ENCODE data around the gene ITGA11. TPM values are rescaled to one million over a fixed set of nuclear protein-coding genes. Genes with fewer than 3 reads are reported as not detected.

Gene ITGA11
- total and polyA plus RNA-seq, 2 donors from 2014 or later: 3.4 to 11.1 TPM

- no peaks in the 10 kb centered on the region for H3K9me3 ChIP-seq (ENCODE audit: control insufficient read depth in 2 of 3, insufficient read depth in 1 of 3, low read length in 3 of 3)
- no peak overlapping the region for H3K27ac ChIP-seq (ENCODE audit: low read depth in 2 of 2, low read length in 2 of 2)
- no peak overlapping the region for H3K4me3 ChIP-seq (ENCODE audit: low read length in 3 of 3)
- TF ChIP-seq CTCF (IDR thresholded peaks at IDR 0.05; ENCODE audit: borderline replicate concordance, extremely low read depth, insufficient read depth): no peak
- DNase-seq (no peak), FAIRE-seq (no peak)
- H3K9ac ChIP-seq (ENCODE audit: low read length in 3 of 3): no peak overlapping the region
- peaks cover 0 to 6% (median 5%) of the 10 kb centered on the region in 3 donors for H3K4me1 ChIP-seq (ENCODE audit: control insufficient read depth in 2 of 3, insufficient read depth in 2 of 3, low read depth in 1 of 3, low read length in 3 of 3)
- no peaks in the 10 kb centered on the region for H3K27me3 ChIP-seq (ENCODE audit: control insufficient read depth, insufficient read depth, low read length)
- intact Hi-C loops (cut with DNase I): no loop called here
- H3K36me3 ChIP-seq (ENCODE audit: control insufficient read depth in 2 of 3, insufficient read depth in 3 of 3, low read length in 3 of 3): peaks cover 10 to 21% (median 19%) of the 10 kb centered on the region in 3 donors
Observed at GRCh38 chr15:68286256-68286655, 145.7 kb downstream of the ITGA11 start.

- no peaks in the 10 kb centered on the region for H3K27me3 ChIP-seq (ENCODE audit: control insufficient read depth, insufficient read depth, low read length)
- intact Hi-C loops (cut with DNase I): no loop called here
- H3K4me3 ChIP-seq (ENCODE audit: low read length in 3 of 3): no peak overlapping the region
- no peak overlapping the region for H3K9ac ChIP-seq (ENCODE audit: low read length in 3 of 3)
- DNase-seq (no peak), FAIRE-seq (no peak)
- H3K4me1 ChIP-seq (ENCODE audit: control insufficient read depth in 2 of 3, insufficient read depth in 2 of 3, low read depth in 1 of 3, low read length in 3 of 3): peaks cover 0 to 12% (median 6%) of the 10 kb centered on the region in 3 donors
- TF ChIP-seq CTCF (IDR thresholded peaks at IDR 0.05; ENCODE audit: borderline replicate concordance, extremely low read depth, insufficient read depth): no peak
- peaks cover 7 to 14% (median 10%) of the 10 kb centered on the region in 3 donors for H3K36me3 ChIP-seq (ENCODE audit: control insufficient read depth in 2 of 3, insufficient read depth in 3 of 3, low read length in 3 of 3)
- no peak overlapping the region for H3K27ac ChIP-seq (ENCODE audit: low read depth in 2 of 2, low read length in 2 of 2)
- H3K9me3 ChIP-seq (ENCODE audit: control insufficient read depth in 2 of 3, insufficient read depth in 1 of 3, low read length in 3 of 3): no peaks in the 10 kb centered on the region
Observed at GRCh38 chr15:68285259-68285980, 146.5 kb downstream of the ITGA11 start.

GRCh38 chr15:68284616-68285258 lies 147.2 kb downstream of the ITGA11 start:
- intact Hi-C loops (cut with DNase I): no loop called here
- H3K27me3 ChIP-seq (ENCODE audit: control insufficient read depth, insufficient read depth, low read length): no peaks in the 10 kb centered on the region
- peaks cover 3 to 7% (median 6%) of the 10 kb centered on the region in 3 donors for H3K36me3 ChIP-seq (ENCODE audit: control insufficient read depth in 2 of 3, insufficient read depth in 3 of 3, low read length in 3 of 3)
- no peak overlapping the region for H3K27ac ChIP-seq (ENCODE audit: low read depth in 2 of 2, low read length in 2 of 2)
- DNase-seq: no peak
- peaks cover 3 to 12% (median 12%) of the 10 kb centered on the region in 3 donors for H3K4me1 ChIP-seq (ENCODE audit: control insufficient read depth in 2 of 3, insufficient read depth in 2 of 3, low read depth in 1 of 3, low read length in 3 of 3)
- FAIRE-seq: no peak
- no peak overlapping the region for H3K4me3 ChIP-seq (ENCODE audit: low read length in 3 of 3)
- TF ChIP-seq CTCF (IDR thresholded peaks at IDR 0.05; ENCODE audit: borderline replicate concordance, extremely low read depth, insufficient read depth): no peak
- H3K9me3 ChIP-seq (ENCODE audit: control insufficient read depth in 2 of 3, insufficient read depth in 1 of 3, low read length in 3 of 3): no peaks in the 10 kb centered on the region
- no peak overlapping the region for H3K9ac ChIP-seq (ENCODE audit: low read length in 3 of 3)

Measured in kidney (tissue), 14 donors.